Uterus (tissue), 4 donors: Measurements from ENCODE around the gene MICU2. TPM values are rescaled to one million over a fixed set of nuclear protein-coding genes. Genes with fewer than 3 reads are reported as not detected.
"Not testable (repeated sequence)": the region's sequence is repeated elsewhere in the genome, so short reads cannot be mapped to it uniquely, and the experiment has no call there.

Experiments used
- DNase-seq, 2 donors: peaks; one replicate each; pipeline ENCODE4 v3.0.0-alpha.2; 2019 to 2020
- H3K27ac ChIP-seq, 2 donors: fragments of 200-600 bp; sonication (generic); 1 replicate in 1 of 2; 2 replicates in 1 of 2; pipeline ENCODE4 v1.5.1; 2016 to 2018
- H3K27me3 ChIP-seq, 2 donors: fragments of 200-600 bp; sonication (generic); one replicate each; pipeline ENCODE4 v1.5.1; 2018 to 2019; ENCODE audit warnings: control low read depth in 1 of 2
- H3K36me3 ChIP-seq, 2 donors: fragments of 200-600 bp; sonication (generic); one replicate each; pipeline ENCODE4 v1.5.1; 2019; ENCODE audit warnings: control low read depth in 1 of 2
- H3K4me1 ChIP-seq, 2 donors: fragments of 200-600 bp; sonication (generic); one replicate each; pipeline ENCODE4 v1.5.1; 2018 to 2019; ENCODE audit warnings: control low read depth in 1 of 2
- H3K4me3 ChIP-seq, 2 donors: fragments of 200-600 bp; sonication (generic); 1 replicate in 1 of 2; 2 replicates in 1 of 2; pipeline ENCODE4 v1.5.1; 2018 to 2019; ENCODE audit warnings: mild to moderate bottlenecking in 1 of 2
- H3K9me3 ChIP-seq, 2 donors: fragments of 200-600 bp; sonication (generic); one replicate each; pipeline ENCODE4 v1.5.1; 2019; ENCODE audit warnings: control low read depth in 1 of 2
- CTCF ChIP-seq, 4 experiments: fragments of 200-600 bp in 2 of 4; fragments of 450-650 bp in 2 of 4; sonication (generic) in 2 of 4; IDR thresholded peaks; one replicate each; pipeline ENCODE4 v1.5.1; 2016 to 2019; ENCODE audit warnings: antibody characterized with exemption in 4 of 4, mild to moderate bottlenecking in 2 of 4, moderate library complexity in 1 of 4
- POLR2A ChIP-seq, 2 donors: fragments of 450-650 bp; IDR thresholded peaks; one replicate each; pipeline ENCODE4 v1.6.1; 2016; ENCODE audit warnings: antibody characterized with exemption in 2 of 2, mild to moderate bottlenecking in 1 of 2, moderate library complexity in 1 of 2
- intact Hi-C: fragments of 100-400 bp; cut with DNase I; formaldehyde crosslinking; loops from one replicate; pipeline ENCODE4 v1.15.1; 2023; ENCODE audit warnings: low total_unique reads
- total RNA-seq, 4 donors: library from RNA; depleted of rRNA in 3 of 4; stranded (reverse); fragments of >200 nt in 3 of 4; gene quantifications; one replicate each; pipeline versions ENCODE4 v1.1.0 to v1.2.4, GENCODE V29; 2014 to 2023
- donor health status: DM: yes; HTN: yes; CAD: no.

The MICU2 gene
- total RNA-seq, 4 donors from 2014 or later: 19.4 to 141 (median 36.8) TPM

- no peak for DNase-seq
- intact Hi-C loops: no loop called here
- Histone ChIP-seq H3K9me3 (no peaks in the 10 kb centered on the region), H3K27ac (no peak overlapping the region), H3K36me3 (no peaks in the 10 kb centered on the region), H3K27me3 (no peaks in the 10 kb centered on the region), H3K4me3 (no peak overlapping the region), H3K4me1 (no peaks in the 10 kb centered on the region)
- TF ChIP-seq CTCF (IDR thresholded peaks at IDR 0.05) (no peak), POLR2A (IDR thresholded peaks at IDR 0.05) (no peak)
These were observed 7.2 kb downstream of the MICU2 start for GRCh38 chr13:21596722-21597121.

- no peak overlapping the region for H3K4me3 ChIP-seq
- TF ChIP-seq CTCF (IDR thresholded peaks at IDR 0.05) (no peak), POLR2A (IDR thresholded peaks at IDR 0.05) (no peak)
- no peak overlapping the region for H3K27ac ChIP-seq
- no peaks in the 10 kb centered on the region for H3K9me3 ChIP-seq
- H3K4me1 ChIP-seq: no peaks in the 10 kb centered on the region
- no peak for DNase-seq
- H3K36me3 ChIP-seq: no peaks in the 10 kb centered on the region
- intact Hi-C loops: no loop called here
- no peaks in the 10 kb centered on the region for H3K27me3 ChIP-seq
These were observed 8.5 kb downstream of the MICU2 start for GRCh38 chr13:21595546-21595822.

GRCh38 chr13:21594715-21595545 lies 9.0 kb downstream of the MICU2 start:
- TF ChIP-seq CTCF (IDR thresholded peaks at IDR 0.05) (no peak), POLR2A (IDR thresholded peaks at IDR 0.05) (no peak)
- Histone ChIP-seq H3K9me3 (no peaks in the 10 kb centered on the region), H3K27ac (no peak overlapping the region), H3K27me3 (no peaks in the 10 kb centered on the region), H3K36me3 (no peaks in the 10 kb centered on the region), H3K4me3 (no peak overlapping the region), H3K4me1 (no peaks in the 10 kb centered on the region)
- intact Hi-C loops: no loop called here
- no peak for DNase-seq

GRCh38 chr13:21590665-21591456 lies 13.1 kb downstream of the MICU2 start:
- not testable (repeated sequence) for DNase-seq, H3K9me3 ChIP-seq

GRCh38 chr13:21590231-21590630 lies 13.7 kb downstream of the MICU2 start:
- Histone ChIP-seq H3K4me1 (no peaks in the 10 kb centered on the region), H3K27ac (no peak overlapping the region), H3K4me3 (no peak overlapping the region), H3K9me3 (no peaks in the 10 kb centered on the region), H3K36me3 (no peaks in the 10 kb centered on the region), H3K27me3 (no peaks in the 10 kb centered on the region)
- no peak for DNase-seq
- TF ChIP-seq POLR2A (IDR thresholded peaks at IDR 0.05): no peak
- no peak for TF ChIP-seq CTCF (IDR thresholded peaks at IDR 0.05)
- intact Hi-C loops: no loop called here

More at GRCh38 chr13:21590665-21591456, 13.1 kb downstream of the MICU2 start:
- H3K4me1 ChIP-seq, H3K27me3 ChIP-seq, intact Hi-C loops, H3K36me3 ChIP-seq, H3K4me3 ChIP-seq, H3K27ac ChIP-seq: not testable (repeated sequence)

GRCh38 chr13:21589510-21589909 lies 14.5 kb downstream of the MICU2 start:
- H3K36me3 ChIP-seq, H3K27ac ChIP-seq, H3K4me1 ChIP-seq, intact Hi-C loops, H3K4me3 ChIP-seq, H3K9me3 ChIP-seq, H3K27me3 ChIP-seq, DNase-seq: not testable (repeated sequence)

- H3K4me3 ChIP-seq, intact Hi-C loops, H3K27ac ChIP-seq, H3K27me3 ChIP-seq, H3K9me3 ChIP-seq, H3K4me1 ChIP-seq, H3K36me3 ChIP-seq, DNase-seq: not testable (repeated sequence)
These were observed 15.6 kb downstream of the MICU2 start for GRCh38 chr13:21588411-21588810.
